GM18868 (cell line): Measurements from ENCODE around the gene BAIAP2L1.
"Not testable (repeated sequence)": the region's sequence is repeated elsewhere in the genome, so short reads cannot be mapped to it uniquely, and the experiment has no call there.

Source experiments
- ATAC-seq: cut with Tn5 transposase; IDR thresholded peaks from one replicate; pipeline ENCODE4 v1.9.1; 2021; ENCODE audit warnings: mild to moderate bottlenecking, moderate library complexity; ENCODE audit not compliant: unreplicated experiment

Gene BAIAP2L1

GRCh38 chr7:98400542-98401340, at the start of gene BAIAP2L1:
BAIAP2L1 (minus strand) TSS chr7:98401090; CDS start chr7:98400852, 238 bp downstream.
- peak; percentile 80 for ATAC-seq

DNA sequence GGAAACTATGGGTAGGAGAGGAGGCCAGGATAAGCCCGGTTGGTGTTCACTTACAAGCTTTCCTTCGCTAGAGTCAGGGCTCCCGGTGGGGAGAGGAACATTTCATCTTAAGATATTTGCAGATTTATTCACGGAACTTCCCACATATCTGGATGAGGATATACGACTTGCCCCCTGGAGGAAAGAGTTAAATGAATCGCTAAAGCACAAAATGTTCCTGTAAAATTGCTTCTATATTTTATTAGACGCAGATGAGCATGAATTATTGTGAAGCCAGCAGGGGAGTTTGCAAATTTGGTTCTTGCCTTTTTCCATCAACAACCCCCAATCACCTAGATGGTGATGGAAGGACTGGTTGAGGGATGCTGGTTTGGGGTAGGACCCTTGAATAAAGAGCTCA, 47.9 kb upstream of the BAIAP2L1 start:
- ATAC-seq = no peak

DNA sequence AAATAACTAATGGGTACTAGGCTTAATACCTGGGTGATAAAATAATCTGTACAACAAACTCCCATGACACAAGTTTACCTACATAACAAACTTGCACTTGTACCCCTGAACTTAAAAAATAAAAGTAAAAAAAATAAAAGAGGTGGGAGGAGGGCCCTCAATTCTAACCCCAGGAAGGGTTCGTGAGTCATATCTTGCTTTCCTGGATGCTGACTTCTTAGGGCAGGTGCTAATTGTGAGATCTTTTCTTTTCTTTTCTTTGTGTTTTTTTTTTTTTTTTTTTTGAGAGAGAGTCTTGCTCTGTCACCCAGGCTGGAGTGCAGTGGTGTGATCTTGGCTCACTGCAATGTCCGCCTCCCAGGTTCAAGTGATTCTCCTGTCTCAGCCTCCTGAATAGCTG, 40.1 kb upstream of the BAIAP2L1 start:
- not testable (repeated sequence) for ATAC-seq

DNA sequence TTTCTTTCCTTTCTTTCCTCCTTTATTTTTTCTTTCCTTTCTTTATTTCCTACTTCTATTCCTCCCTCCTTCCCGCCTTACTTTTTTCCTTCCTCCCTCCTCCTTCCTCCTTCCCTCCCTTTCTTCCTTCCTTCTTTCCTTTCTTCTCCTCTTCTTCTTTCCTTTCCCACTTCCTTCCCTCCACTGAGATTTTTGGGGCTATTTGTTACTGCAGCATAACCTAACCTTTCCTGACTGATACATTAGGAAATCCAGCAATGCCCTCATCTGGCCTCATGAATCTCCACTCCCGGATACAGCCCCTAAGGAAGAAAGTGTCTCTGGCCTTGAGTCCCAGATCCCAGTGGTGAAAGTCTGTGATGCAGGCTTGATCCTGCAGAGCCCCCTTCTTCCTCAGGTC, 38.6 kb upstream of the BAIAP2L1 start:
- ATAC-seq = no peak

GRCh38 chr7:98434087-98434486, 33.2 kb upstream of the BAIAP2L1 start:
- no peak for ATAC-seq

- no peak for ATAC-seq
Observed at GRCh38 chr7:98429799-98430198, 28.9 kb upstream of the BAIAP2L1 start.

GRCh38 chr7:98423043-98423442, 22.2 kb upstream of the BAIAP2L1 start:
- no peak for ATAC-seq

- peak; percentile 53 for ATAC-seq
Observed at GRCh38 chr7:98420966-98421612, 20.2 kb upstream of the BAIAP2L1 start.

- not testable (repeated sequence) for ATAC-seq
Observed at GRCh38 chr7:98419988-98420387, 19.1 kb upstream of the BAIAP2L1 start.

GRCh38 chr7:98419316-98419691, 18.4 kb upstream of the BAIAP2L1 start:
- ATAC-seq = not testable (repeated sequence)

- ATAC-seq = peak; percentile 54
Observed at GRCh38 chr7:98418636-98419315, 17.9 kb upstream of the BAIAP2L1 start.

GRCh38 chr7:98418271-98418635, 17.4 kb upstream of the BAIAP2L1 start:
- no peak for ATAC-seq

- ATAC-seq = not testable (repeated sequence)
Observed at GRCh38 chr7:98417604-98418270, 16.8 kb upstream of the BAIAP2L1 start.

- ATAC-seq = no peak
Observed at GRCh38 chr7:98414205-98414900, 13.5 kb upstream of the BAIAP2L1 start.

GRCh38 chr7:98413655-98414054, 12.8 kb upstream of the BAIAP2L1 start:
- not testable (repeated sequence) for ATAC-seq

DNA sequence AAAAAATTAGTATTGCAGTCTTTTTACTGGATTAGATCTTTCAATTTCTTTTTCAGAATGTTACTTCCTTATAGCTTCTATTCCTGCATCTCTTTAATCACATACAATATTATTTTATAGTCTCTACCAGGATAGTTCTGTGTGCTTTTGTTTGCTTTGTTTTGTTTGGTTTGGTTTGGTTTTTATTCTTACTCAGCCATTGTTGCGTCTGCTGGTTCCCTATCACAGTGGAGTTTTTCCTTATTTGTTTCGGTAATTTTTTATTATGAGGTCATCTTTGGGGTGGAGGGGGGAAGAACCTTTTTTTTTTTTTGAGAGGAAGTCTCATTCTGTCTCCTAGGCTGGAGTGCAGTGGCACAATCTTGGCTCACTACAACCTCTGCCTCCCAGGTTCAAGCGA, 9.0 kb upstream of the BAIAP2L1 start:
- no peak for ATAC-seq

DNA sequence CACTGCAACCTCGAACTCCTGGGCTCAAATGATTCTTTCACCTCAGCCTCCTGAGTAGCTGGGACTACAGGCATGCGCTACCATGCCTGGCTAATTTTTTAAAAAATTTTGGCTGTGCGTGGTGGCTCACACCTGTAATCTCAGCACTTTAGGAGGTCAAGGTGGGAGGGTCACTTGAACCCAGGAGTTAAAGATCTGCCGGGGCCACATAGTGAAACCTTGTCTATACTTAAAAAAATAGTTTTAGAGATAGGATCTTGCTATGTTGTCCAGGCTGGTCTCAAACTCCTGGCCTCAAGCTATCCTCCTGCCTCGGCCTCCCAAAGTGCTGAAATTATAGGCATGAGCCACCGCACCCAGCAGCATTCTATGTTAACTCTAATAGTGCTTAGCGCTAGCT, 7.3 kb upstream of the BAIAP2L1 start:
- ATAC-seq = not testable (repeated sequence)

DNA sequence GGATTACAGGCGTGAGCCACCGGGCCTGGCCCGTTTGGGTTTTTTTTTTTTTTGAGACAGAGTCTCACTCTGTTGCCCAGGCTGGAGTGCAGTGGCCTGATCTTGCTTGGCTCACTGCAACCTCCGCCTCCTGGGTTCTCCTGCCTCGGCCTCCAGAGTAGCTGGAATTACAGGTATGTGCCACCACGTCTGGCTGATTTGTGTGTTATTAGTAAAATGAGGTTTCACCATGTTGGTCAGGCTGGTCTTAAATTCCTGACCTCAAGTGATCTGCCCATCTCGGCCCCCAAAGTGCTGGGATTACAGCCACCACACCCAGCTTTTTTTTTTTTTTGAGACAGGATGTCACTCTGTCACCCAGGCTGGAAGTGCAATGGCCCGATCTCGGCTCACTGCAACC, 5.9 kb upstream of the BAIAP2L1 start:
- no peak for ATAC-seq

DNA sequence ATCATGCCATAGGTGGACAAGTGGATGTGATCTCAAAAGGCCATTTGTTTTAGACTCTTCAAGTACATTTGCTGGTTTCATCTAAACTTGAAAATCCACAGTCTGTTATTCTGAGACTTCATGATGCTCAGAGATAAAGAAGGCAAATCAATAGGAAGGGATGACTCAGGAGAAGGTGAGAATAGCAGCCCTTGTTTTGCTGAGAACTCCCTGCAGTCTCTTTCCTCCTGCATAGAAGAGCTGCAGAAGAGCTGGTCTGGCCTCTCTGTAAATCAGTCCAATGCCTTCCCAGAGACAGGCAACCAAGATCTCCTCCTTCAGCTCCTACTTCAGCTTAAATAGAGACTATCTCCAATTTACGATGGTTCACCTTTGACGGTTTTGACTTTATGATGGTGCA, 4.0 kb upstream of the BAIAP2L1 start:
- no peak for ATAC-seq

DNA sequence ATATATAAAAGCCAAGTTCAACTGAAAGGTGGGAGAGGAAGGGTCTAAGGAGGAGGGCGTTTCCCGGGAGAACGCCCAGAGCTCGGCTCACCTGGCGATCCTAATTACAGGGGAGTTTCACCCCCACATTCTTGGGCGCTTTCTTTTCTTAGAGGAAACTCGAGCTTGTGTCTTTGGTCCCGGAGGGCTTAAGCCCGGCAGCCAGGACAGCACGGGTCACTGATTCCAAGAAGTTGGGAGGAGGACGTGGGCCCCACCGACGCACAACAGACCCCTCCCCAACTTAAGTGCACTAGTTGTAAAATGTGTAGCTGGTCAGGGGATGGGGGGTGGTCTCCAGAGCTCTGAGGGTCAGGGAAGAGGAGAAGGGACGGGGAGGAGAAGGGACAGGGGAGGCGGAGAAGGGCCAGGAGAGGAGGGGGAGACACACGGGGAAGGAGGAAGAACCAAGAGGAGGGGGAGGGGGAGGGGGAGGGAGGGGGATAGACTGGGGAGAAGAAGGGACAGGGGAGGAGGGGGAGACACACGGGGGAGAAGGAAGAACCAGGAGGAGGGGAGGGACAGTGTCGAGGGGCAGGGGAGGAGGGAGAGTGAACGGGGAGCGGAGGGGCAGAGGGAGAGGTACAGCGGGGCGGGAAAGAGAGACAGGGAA, 874 bp downstream of the BAIAP2L1 start:
- ATAC-seq = no peak
